HG02571 (cell line): ENCODE measurements around the gene RNF40.
"Not testable (repeated sequence)": the region's sequence is repeated elsewhere in the genome, so short reads cannot be mapped to it uniquely, and the experiment has no call there.

Experiments
- ATAC-seq: cut with Tn5 transposase; IDR thresholded peaks from one replicate; pipeline ENCODE4 v1.9.1; 2021; ENCODE audit warnings: mild to moderate bottlenecking, moderate library complexity; ENCODE audit not compliant: unreplicated experiment

Gene RNF40

DNA sequence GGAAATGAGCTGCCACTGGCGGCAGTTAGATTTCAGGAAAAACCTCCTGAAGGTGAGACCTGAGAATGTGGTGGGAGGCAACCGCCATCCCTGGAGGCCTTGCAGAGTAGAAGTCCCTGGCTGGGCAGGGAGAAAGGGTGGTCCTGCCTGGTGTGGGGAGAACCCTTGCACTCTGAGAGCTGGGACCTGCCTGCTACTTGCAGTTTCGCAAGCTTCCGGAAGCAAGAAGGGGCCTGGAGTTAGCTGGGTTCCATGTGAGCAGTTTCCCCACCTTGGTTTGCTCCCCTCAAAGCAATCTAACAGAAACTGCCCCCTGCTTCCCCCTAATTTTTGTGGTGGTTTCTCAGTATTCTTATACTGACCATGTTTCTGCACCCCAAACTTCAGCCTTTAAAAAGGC lies 18.4 kb downstream of the RNF40 start:
- ATAC-seq = no peak

DNA sequence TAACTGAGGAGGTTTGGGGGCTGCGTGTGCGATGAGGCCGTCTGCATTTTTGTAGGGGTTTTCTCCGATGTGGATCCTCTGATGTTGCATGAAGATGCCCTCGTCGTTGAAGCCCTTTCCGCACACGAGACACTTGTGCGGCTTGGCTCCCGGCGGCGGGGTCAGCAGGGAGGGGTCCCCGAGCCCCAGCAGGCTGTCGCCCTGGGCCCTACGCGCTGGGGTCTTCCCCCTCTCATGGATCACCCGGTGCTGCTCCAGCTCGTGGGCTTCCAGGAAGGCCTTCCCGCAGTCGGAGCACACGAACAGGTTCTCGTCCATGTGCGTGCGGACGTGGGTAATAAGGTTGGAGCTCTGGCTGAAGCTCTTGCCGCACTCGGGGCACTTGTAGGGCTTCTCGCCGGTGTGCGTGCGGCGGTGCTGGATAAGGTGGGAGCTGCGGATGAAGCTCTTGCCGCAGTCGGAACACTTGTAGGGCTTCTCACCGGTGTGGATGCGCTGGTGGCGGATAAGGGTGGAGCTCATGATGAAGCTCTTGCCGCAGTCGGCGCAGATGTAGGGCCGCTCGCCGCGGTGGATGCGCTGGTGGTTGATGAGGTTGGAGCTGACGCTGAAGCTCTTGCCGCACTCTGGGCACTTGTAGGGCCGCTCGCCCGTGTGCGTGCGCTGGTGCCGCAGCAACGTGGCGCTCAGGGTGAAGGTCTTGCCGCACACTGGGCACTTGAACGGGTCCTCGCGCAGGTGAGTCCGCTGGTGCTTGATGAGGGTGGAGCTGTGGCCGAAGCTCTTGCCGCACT lies 20.6 kb downstream of the RNF40 start:
- ATAC-seq = no peak

DNA sequence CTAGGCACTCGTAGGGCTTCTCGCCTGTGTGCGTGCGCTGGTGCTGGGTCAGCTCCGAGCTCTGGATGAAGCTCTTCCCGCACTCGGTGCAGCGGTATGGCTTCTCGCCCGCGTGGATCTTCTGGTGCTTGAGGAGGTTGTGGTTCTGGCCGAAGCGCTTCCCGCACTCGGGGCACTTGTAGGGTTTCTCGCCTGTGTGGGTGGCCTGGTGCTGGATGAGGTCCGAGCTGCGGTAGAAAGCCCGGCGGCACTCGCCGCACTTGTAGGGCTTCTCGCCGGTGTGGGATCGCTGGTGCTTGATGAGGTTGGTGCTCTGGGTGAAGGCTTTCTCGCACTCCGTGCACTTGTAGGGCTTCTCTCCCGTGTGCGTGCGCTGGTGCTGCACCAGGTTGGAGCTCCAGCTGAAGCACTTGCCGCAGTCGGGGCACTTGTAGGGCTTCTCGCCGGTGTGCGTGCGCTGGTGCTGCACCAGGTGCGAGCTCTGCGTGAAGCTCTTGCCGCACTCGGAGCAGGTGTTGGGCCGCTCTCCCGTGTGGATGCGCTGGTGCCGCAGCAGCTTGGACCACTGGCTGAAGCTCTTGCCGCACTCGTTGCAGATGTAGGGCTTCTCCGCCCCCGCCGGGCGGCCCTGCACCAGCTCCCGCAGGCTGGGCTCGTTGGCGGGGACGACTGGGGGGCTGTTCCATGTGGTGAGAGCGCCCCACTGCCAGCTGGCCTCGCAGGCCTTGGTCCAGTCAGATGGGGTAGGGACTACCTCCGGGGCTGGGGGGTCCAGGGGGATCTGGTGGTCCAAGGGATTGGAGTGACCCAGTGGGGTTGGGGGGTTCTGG lies 21.4 kb downstream of the RNF40 start:
- no peak for ATAC-seq

DNA sequence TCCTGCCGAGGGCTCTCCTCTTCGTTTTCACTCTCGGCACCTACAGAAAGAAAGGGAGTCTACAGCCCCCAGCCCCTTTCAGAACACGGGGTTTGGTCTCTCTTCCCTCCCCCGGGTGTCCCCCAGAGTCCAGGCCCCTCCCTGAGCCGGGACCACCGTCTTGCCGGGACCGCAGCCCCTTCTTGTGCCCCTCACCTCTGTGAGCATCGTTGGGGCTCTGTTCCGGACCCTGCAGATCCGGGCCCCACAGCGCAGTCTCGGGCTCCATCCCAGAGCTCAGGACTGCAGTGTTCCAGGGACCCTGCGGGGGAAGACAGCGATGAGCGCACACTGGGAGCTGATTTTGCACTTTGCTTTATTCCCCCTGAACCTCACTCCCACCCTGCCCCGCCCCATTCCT lies 22.1 kb downstream of the RNF40 start:
- ATAC-seq = no peak

DNA sequence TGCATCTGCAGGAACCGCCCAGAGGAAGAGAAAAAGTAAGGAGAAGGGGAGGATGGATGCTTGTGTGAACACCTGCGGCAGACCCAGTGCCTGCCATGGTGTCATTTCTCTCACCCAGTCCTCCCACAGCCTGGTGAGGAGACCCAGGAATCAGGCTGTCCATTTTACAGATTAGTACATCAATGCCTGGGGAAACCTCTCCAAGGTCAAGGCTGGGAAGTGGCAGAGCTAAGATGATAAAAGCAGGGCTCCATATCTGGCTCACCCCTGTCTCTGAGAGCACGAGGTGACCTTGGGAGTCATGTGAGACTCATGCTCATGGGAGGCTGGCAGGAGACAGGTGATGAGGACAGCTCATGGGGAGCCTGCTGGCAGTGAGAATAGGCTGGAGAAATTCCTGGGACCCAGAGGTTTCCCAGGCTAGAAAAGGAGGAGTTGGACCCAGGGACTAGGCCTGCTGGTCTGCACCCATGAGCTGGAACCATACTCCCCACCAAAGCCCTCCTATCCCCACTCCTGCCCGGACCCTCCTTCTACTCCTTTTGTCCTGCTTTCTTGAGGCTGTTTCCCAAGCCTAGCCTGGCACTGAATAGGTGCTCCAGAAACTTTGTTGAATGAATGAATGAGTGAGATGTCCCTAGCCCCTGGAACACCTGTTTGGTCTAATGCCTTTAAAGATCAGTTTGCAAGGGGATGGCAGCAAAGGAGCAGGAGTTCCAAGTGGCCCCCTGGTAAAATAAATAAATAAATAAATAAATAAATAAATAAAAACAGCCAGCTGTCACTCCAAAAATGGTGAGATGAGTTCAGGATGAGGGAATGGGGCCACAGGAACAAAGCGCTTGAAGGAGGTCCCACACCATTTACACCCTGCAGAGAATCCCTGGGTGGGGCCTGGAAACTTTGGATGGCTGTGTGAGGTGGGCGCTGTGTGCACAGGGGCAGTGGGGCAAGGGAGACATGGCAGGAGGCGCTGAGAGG lies 23.3 kb downstream of the RNF40 start:
- no peak for ATAC-seq

DNA sequence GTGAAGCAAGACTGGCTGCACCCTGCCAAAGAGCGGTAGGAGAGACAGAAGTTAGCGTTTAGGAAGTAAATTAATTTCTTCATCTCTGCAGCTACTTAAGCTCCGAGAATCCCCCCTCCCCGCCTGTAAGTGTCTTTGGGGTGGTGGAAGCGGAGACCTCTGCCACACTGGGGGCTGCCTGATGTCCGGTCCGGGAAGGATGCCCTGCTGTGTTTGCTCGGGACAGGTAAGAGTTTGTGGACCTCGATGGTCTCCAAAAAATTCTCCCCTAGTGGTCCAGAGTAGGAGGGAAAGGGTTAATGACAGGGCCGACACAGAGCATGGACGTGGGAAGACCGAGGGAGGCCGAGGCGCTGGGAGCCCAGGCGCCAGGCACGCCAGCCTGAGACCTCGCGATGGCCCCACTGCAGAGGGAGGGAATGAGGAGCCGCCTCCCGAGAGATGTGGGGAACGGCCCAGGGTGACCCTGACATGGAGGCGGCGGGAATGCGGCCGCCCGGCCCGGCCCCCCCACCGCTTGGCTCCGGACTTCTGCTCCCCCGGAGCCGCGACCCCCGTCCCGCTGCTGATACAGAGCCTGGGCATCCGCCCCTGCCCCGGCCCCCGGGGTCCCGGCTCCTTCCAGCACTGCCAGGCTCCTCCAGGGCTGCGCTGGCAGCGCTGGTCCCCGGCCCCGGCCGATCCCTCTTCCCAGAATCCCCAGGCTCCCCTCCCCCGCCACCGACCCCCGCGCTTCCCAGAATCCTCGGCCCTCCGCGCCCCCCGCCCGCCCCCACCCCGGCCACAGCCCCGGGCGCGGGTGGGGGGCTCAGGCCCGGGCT lies 24.2 kb downstream of the RNF40 start:
- no peak for ATAC-seq

DNA sequence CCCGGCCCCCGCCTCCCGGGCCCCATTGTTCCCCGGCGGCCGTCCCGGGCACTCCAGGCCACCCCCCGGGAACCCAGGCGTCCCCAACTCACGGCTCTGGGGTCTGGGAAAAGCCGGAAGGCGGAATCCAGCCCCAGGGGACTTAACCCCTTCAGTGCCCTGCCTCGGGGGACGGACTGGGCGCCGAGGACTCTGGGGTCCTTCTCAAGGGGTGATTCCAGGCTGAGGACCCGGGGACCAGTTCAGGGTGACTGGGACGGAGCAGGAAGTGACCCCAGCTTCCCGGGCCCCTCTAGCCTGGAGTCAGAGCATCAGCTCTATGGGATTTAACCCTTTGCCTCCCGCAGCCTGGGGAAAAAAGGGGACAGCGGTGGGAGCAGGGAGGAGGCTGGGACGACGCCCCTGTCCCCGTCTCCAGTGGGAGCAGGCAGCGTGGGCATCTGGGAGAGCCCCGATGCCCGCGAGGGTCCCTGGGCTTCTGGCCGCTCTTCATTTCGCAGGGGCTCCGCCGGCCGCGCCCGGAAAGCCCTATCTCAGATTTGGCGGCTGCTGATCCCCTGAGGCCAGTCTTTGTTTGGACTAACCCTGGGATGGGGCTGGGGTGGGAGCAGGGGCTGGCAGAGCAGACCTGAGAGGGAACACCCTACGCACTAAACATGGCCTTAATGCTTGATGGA lies 25.0 kb downstream of the RNF40 start, which contains the start of gene ZNF629:
Gene ZNF629, minus strand, starts transcription at position 270 of the 677 bp plus-strand sequence. CDS start 2,723 bp downstream, outside the sequence.
- ATAC-seq = no peak

DNA sequence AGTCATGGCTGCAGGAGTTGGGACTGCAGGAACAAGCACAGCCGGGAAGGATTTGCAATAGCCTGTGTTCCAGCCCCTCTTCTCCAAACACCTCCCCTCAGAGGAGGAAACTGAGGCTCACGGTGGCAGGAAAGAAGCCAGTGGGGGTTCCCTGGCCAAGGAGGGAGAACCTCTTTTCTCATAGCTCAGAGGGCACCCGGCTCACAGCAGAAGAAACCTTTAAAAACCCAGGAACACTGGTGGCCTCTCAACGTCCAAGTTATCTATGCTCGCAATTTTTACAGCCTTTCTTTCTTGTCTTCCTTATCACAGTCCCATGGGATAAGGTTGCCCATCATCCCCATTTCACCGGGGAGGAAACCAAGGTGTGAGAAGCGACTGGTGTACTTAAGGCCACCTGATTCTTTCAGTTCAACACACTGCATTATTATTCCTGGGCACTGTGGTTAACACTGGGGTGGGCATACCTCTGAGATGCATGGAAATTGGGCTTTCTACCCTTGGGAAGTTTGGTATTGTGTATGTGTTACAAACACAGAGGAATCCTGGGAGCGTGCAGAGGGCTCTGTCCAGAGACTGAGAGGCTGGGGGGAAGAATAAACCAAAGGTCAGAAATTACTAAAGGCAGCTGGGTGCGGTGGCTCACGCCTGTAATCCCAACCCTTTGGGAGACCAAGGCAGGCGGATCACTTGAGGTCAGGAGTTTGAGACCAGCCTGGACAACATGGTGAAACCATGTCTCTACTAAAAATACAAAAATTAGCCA lies 25.7 kb downstream of the RNF40 start:
- ATAC-seq = no peak

DNA sequence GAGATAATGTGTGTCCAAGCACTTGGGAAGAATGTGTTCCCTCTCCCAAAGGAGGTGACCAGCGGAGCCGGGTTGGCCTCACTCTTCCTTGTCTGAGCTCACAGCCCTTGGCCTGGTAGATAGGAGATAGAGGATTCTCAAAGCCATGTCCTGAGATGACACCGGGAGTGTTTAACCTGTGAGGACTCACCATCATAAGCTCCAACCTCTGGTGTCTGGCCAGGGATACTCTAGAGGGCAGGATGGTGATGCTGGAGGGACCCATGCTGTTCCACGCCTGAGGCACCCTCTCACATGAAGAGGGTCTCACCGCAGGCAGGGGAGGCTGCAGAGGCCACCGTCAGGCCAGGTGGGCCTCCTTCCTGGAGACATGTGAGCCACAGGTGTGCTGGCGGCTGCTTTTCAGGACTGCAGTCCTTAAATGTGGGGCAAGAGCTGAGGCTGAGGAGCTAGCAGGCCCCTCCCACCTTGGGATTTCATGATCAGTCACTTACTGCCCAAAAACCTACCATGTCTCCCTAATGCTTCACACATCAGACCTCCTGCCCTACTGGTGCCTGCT lies 31.5 kb downstream of the RNF40 start:
- ATAC-seq = no peak

DNA sequence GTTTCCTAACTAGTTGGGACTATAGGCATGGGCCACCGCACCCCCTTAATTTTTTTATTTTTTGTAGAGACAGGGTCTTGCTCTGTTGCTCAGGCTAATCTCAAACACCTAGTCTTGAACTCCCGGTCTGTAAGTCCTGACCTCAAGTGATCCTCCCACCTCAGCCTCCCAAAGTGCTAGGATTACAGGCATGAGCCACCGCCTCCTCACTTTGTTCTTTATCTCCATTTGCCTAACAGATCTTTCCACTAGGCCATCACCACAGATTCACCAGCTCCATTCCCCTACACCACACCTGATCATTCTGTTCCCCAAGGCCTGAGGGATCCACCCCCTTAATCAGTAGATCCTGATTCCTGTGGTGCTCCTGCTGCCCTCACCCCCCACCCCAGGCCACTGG lies 32.5 kb downstream of the RNF40 start:
- ATAC-seq = no peak

DNA sequence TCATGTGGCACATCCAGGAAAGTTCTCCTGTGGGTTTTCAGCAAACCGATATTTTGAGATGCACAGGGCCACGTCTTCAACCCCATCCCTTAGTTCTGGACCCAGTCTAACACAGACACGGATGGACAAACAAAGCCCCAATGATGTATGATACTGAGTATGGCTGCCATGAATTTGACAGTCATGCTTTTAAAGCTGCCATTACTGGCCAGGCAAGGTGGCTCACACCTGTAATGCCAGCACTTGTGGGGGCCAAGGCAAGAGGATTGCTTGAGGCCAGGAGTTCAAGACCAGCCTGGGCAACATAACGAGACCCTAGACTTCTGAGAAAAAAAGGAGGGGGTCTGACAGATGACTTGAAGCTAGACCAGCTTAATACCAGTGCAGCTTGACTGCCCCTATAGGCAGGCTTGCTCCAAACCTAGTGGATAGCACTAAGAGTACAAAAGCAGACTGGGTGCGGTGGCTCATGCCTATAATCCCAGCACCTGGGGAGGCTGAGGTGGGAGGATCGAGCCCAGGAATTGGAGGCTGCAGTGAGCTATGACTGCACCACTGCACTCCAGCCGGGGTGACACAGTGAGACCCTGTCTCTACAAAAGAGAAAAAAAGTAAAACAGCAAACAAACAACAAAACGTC lies 35.7 kb downstream of the RNF40 start:
- ATAC-seq = no peak

DNA sequence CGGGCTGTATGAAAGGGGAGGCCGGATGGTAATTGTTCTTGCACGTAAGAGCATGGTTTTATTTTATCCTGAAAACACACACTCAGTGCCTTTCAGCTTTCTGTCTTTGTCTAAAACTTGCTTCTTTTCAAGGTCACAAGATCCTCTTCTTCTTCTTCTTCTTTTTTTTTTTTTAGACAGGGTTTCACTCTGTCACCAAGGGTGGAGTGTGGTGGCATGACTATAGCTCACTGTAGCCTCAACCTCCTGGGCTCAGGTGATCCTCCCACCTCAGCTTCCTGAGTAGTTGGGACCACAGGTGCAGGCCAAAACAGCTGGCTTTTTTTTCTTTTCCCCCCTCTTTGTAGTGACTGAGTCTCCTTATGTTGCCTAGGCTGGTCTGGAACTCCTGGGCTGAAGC lies 40.8 kb downstream of the RNF40 start:
- ATAC-seq = no peak

DNA sequence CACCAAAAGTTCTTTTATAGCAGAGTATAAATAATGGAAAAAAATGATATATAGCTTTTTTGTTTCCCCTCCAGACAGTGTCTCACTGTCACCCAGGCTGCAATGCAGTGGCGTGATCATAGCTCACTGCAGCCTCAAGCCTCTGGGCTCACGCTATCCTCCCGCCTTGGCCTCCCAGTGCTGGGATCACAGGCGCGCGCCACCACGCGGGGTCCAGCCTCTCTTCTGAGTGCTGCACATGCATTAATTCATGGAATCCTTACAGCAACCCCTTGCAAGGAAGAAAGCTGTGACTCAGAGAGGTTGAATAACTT lies 42.9 kb downstream of the RNF40 start:
- ATAC-seq = no peak

DNA sequence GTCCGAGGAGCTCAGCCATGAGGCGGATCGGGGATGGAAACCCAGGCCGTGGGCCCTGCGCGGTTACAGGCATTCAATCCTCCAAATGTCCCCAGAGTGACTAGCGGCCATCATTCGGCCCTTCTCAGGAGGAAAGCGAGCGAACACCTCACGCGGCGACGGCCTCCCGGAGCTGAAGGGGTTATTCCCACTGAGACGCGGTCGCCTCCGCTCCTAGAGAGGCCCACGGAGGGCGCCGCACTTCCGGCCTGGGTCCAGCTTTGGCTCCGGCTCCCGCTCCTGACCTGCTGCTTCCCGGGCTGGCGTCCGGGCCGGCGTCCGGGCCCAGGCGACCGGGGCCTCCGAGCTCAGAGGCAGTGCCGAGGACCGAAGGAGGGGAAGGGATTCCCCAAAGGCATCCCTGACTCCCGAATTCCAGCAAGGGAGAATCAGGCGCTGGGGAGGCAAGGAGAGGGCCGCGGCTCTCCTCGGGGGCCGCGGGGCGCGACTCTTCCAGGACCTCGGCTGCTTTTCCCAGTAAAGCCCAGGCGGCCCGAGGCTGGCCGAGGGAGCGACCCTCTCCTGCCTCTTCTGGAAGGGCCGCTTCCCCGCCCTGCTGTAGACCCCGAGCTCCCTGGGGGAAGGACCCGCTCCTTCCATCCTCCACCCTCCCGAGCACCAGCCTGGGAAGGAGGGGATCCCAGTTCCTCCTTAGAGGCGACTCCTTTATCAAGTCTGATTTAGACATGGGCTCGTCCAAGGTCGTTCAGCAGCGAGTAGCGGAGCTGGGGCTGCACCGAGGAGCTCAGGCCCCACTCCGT lies 43.4 kb downstream of the RNF40 start:
- ATAC-seq = no peak

DNA sequence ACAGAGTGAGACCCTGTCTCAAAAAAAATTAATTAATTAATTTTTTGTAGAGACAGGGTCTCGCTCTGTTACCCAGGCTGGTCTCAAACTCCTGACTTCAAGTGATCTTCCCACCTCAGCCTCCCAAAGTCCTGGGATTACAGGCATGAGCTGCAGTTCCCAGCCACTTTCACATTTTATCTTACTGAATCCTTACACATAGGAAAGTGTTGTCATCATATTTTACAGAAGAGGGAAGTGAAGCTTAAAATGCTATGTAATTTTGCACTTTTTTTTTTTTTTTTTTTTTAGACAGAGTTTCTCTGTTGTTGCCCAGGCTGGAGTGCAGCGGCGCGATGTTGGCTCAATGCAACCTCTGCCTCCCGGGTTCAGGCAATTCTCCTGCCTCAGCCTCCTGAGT lies 46.0 kb downstream of the RNF40 start:
- no peak for ATAC-seq

DNA sequence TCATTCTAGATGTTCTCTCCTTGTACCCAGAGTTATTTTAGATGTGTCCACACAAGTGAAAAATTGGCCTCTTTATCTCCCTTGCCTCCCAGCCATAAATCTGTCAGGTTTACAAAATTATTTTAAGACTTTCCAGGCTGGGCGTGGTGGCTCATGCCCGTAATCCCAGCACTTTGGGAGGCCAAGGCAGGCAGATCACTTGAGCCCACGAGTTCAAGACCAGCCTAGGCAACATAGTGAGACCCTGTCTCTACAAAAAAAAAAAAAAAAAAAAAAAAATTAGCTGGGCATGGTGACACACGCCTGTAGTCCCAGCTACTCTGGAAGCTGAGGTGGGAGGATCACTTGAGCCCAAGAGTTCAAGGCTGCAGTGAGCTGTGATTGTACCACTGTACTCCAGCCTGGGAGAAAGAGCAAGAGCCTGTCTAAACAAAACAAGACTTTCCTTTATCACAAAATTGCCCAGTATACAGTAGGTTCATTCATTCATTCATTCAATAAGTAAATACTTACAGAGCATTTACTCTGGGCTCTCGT lies 46.8 kb downstream of the RNF40 start:
- not testable (repeated sequence) for ATAC-seq

DNA sequence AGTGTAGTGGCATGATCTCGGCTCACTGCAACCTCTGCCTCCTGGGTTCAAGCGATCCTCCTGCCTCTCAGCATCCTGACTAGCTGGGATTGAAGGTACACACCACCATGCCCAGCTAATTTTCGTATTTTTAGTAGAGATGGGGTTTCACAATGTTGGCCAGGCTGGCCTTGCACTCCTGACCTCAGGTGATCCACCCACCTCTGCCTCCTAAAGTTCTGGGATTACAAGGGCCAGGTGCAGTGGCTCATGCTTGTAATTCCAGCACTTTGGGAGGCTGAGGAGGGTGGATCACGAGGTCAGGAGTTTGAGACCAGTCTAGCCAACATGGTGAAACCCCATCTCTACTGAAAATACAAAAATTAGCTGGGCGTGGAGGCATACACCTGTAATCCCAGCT lies 47.6 kb downstream of the RNF40 start:
- ATAC-seq = not testable (repeated sequence)
